Activated CD4-positive, alpha-beta memory T cell treated with anti-CD3 and anti-CD28 coated beads, Interleukin-2, amount 10 ng/mL, durations not matched to agents 7 days and 5 days (primary cell): Measurements from ENCODE around the gene MARS1. TPM values are rescaled to one million over a fixed set of nuclear protein-coding genes. Genes with fewer than 3 reads are reported as not detected.

ENCODE experiments used
- CTCF ChIA-PET: fragments of 350-600 bp; sonication (Branson Sonifier 250); formaldehyde crosslinking; loops from one replicate; lab custom pipeline; 2021; ENCODE audit warnings: antibody characterized with exemption, inconsistent platforms; lab: Charles Lee
- POLR2A ChIA-PET: fragments of 350-600 bp; sonication (Branson Sonifier 250); formaldehyde crosslinking; loops from one replicate; lab custom pipeline; 2021; ENCODE audit warnings: antibody characterized with exemption; lab: Charles Lee
- DNase-seq: peaks from one replicate; pipeline ENCODE4 v3.0.0-alpha.2; 2020
- H3K27ac Mint-ChIP-seq: one replicate; pipeline ENCODE4 v1.8.0; 2021; ENCODE audit warnings: mild to moderate bottlenecking, mixed read lengths
- H3K27me3 Mint-ChIP-seq: one replicate; pipeline ENCODE4 v1.8.0; 2021; ENCODE audit warnings: mixed read lengths
- H3K36me3 Mint-ChIP-seq: one replicate; pipeline ENCODE4 v1.8.0; 2021; ENCODE audit warnings: low read depth, mixed read lengths
- H3K4me1 Mint-ChIP-seq: one replicate; pipeline ENCODE4 v1.8.0; 2021; ENCODE audit warnings: mixed read lengths
- H3K4me3 Mint-ChIP-seq: one replicate; pipeline ENCODE4 v1.8.0; 2021; ENCODE audit warnings: mild to moderate bottlenecking, mixed read lengths
- H3K9me3 Mint-ChIP-seq: one replicate; pipeline ENCODE4 v1.8.0; 2021; ENCODE audit warnings: mixed read lengths
- total RNA-seq, 2 experiments: library from RNA; stranded (reverse); gene quantifications; one replicate each; pipeline ENCODE4 v1.2.3, GENCODE V29; 2021

The MARS1 gene
- total RNA-seq, 2 experiments from 2014 or later, result 262 to 282 TPM

DNA sequence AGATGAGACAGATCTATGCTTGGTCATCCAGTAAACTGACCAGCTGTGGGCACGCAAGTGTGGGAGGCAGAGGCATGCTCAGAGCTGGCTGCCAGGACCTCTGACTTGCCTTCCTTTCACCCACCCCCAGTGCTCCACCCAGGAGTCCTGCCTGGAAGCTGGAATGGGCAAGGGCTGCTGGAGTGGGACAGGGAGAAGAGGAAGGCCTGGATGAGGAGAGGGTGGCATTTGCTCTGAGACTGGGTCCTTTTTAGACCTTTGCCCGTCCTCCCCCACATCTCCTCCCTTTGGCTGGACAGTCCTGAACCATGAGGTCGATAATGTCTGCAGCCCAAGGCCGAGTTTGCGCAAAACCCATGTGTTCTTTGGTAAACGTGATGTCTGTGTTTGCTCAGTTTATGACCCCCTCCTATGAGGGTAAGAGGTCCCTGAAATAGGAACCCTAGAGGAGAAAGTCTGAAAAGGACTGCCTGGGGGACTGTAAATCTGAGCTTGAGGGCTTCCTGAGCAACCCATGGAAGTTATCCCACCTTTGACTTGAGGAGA lies 36.6 kb upstream of the MARS1 start:
- Mint-ChIP-seq H3K27me3 (peaks cover 2% of the 10 kb centered on the region), H3K4me3 (no peak overlapping the region), H3K36me3 (no peaks in the 10 kb centered on the region), H3K27ac (no peak overlapping the region), H3K4me1 (peaks cover 16% of the 10 kb centered on the region), H3K9me3 (no peaks in the 10 kb centered on the region)
- ChIA-PET POLR2A (no interaction called here), CTCF (interaction anchor here (1.0 to 7.1 kb wide), 10 partner anchors 8 to 209 kb away, joined by 3 to 106 read pairs (median 13); partner anchors contain the start of gene GLI1)
- no peak for DNase-seq

DNA sequence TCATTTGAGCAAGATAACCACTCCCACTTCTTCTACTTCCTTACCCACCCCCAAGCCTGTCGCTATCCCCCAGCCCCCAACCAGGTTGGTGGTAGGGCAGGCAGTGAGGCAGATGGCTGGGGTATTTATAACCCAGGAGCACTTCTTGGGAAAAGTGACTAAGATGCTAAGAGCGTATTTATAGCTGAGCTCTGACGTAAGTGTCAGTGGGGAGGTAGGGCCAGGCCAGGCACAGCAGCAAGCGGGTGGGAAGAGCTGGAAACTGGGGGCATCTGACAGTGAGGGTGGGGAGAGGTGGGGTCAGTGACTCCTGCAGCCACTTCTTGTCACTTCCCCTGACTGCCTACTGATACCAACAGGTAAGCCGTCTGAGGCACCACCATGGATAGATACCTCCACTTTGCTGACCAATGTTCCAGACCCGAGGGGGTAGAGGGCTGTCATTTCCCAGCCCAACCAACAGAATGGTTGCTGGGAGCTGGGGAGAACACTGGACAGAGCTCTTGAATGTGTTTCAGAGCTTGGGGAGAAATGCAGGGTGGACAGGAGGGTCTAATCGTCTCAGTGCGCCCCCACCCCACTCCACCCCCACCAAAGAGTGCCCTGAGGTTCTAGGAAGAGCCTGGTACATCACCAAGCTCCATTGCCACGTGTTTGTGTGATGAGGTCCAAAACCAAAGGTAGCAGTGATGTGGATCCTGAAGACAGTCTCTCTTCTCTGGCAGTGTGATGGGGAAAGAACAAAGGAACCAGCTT lies 35.5 kb upstream of the MARS1 start:
- Mint-ChIP-seq H3K4me1 (peaks cover 18% of the 10 kb centered on the region), H3K9me3 (no peaks in the 10 kb centered on the region), H3K4me3 (no peak overlapping the region), H3K27ac (no peak overlapping the region), H3K36me3 (no peaks in the 10 kb centered on the region), H3K27me3 (peaks cover 2% of the 10 kb centered on the region)
- ChIA-PET POLR2A (interaction anchor here (1.4 to 1.5 kb wide), 2 partner anchors 22 to 144 kb away, joined by 6 to 7 read pairs; no protein-coding TSS in a partner anchor), CTCF (interaction anchor here (0.6 to 7.1 kb wide), 37 partner anchors 10 to 239 kb away, joined by 3 to 106 read pairs (median 4); partner anchors contain the start of genes DCTN2, INHBC and SHMT2)
- no peak for DNase-seq

DNA sequence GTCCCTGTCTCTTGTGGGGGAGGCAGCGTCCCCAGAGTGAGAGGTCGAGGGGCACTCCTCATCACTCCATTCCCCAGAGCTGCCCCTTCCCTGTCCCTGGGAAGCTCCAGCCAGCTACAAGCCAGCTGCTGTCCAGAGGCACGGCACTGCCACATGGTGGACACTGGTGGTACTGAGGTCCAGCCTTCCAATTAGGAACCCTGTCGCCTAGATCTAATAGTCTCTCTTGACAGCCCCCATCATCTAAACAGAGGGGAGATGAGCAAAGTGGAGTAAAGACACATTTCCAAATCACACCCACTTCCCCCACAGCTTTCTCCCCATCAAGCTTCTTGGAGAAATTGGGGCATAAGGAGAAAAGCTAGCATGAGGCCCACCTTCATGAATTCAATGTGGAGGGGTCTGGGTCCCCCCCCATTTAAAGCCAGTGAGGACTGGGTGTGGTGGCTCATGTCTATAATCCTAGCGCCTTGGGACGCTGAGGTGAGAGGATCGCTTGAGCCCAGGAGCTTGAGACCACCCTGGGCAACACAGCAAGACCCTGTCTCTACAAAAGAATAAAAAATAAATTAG lies 34.8 kb upstream of the MARS1 start:
- Mint-ChIP-seq H3K4me1 (peaks cover 20% of the 10 kb centered on the region), H3K27ac (no peak overlapping the region), H3K9me3 (no peaks in the 10 kb centered on the region), H3K36me3 (no peaks in the 10 kb centered on the region), H3K4me3 (no peak overlapping the region), H3K27me3 (peaks cover 2% of the 10 kb centered on the region)
- ChIA-PET CTCF (interaction anchor here (0.6 to 7.1 kb wide), 33 partner anchors 10 to 239 kb away, joined by 3 to 106 read pairs (median 4); partner anchors contain the start of genes DCTN2, INHBC and SHMT2), POLR2A (interaction anchor here (1.4 to 1.5 kb wide), 2 partner anchors 23 to 145 kb away, joined by 6 to 7 read pairs; no protein-coding TSS in a partner anchor)
- peak; percentile 62 for DNase-seq

DNA sequence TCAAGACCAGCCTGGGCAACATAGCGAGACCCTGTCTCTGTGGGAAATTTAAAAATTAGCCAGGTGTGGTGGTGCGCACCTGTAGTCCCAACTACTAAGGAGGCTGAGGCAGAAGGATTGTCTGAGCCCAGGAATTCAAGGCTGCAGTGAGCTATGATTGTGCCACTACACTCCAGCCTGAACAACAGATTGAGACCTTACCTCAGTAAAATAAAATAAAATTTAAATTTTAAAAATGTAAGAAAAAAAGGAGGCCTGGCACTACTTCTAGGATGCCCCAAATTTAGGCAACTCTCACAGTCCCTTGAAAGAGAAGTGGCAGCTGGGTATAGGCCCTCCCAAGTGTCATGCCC lies 33.7 kb upstream of the MARS1 start:
- CTCF ChIA-PET, result interaction anchor here (0.6 to 7.1 kb wide), 8 partner anchors 9 to 436 kb away, joined by 3 to 106 read pairs (median 11); partner anchors contain the start of gene INHBC
- H3K9me3 Mint-ChIP-seq, result no peaks in the 10 kb centered on the region
- H3K27ac Mint-ChIP-seq, result no peak overlapping the region
- no peaks in the 10 kb centered on the region for H3K36me3 Mint-ChIP-seq
- peaks cover 29% of the 10 kb centered on the region for H3K4me1 Mint-ChIP-seq
- H3K4me3 Mint-ChIP-seq, result no peak overlapping the region
- POLR2A ChIA-PET, result no interaction called here
- peaks cover 2% of the 10 kb centered on the region for H3K27me3 Mint-ChIP-seq
- no peak for DNase-seq

DNA sequence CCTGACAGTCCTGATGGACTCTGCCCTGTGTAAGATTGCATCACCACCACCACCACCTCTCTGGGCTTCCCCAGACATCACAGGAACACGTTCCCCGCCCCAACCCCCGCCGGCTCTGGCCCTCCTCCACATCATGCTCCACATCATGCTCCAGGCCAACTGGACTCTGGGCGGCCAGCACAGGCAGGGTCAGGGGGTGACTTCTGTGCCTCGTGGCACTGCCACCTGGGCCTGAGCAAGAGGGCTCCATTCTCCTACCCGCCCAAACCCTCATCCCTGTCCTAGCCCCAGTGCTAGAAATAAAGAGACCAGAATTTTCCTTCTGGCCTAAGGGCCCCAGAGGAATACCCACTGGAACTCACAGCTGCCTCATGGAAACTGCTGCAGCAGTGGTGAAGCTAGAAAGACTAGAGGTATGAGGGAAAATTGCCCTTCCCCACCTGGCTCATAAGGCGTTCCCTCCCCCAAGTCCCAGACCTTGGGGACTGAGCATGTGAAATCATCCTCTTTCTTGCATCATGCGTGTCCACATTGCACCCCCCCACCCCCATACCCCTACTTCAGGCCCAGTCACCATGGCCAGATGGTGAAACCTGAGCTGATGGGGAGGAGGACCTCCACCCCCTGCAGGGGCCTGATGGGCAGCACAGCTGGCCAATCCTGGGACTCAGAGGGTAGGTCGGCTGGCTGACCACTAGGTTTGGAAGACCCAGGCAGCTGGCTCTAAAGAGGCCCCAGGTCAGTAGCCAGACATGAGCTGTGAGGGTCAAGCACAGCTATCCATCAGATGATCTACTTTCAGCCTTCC lies 33.1 kb upstream of the MARS1 start, which contains the start of gene INHBE:
TSS of gene INHBE (plus strand) at position 742 of the 808 bp plus-strand sequence. CDS start 230 bp downstream, outside the sequence.
- Mint-ChIP-seq H3K27ac (no peak within 1 kb of the TSS), H3K9me3 (no peaks in the 10 kb centered on the region), H3K4me3 (peak within 1 kb of the TSS; percentile 52), H3K36me3 (no peaks in the 10 kb centered on the region), H3K27me3 (peaks cover 3% of the 10 kb centered on the region), H3K4me1 (peaks cover 34% of the 10 kb centered on the region)
- no peak for DNase-seq
- ChIA-PET POLR2A (interaction anchor here (1.1 kb wide), 1 partner anchor 65 kb away, joined by 3 read pairs; the partner anchor contains the start of gene DDIT3), CTCF (interaction anchor here (0.5 to 7.1 kb wide), 18 partner anchors 8 to 325 kb away, joined by 3 to 106 read pairs (median 4); partner anchors contain the start of gene INHBC)

DNA sequence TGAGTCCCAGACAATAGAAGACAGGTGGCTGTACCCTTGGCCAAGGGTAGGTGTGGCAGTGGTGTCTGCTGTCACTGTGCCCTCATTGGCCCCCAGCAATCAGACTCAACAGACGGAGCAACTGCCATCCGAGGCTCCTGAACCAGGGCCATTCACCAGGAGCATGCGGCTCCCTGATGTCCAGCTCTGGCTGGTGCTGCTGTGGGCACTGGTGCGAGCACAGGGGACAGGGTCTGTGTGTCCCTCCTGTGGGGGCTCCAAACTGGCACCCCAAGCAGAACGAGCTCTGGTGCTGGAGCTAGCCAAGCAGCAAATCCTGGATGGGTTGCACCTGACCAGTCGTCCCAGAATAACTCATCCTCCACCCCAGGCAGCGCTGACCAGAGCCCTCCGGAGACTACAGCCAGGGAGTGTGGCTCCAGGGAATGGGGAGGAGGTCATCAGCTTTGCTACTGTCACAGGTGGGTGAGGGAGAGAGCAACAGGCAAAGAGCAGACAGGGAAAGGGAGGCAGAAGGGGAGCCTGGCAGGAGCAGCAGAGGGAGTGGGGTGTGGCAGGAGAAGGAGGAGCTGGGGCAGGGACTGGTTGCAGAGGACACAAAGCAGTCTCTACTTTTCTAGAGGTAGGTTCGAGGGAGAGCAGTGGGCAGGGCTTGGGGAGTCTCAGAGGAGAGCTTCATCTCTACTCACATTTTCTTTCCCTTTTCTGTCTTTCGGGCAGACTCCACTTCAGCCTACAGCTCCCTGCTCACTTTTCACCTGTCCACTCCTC lies 32.3 kb upstream of the MARS1 start:
- Mint-ChIP-seq H3K36me3 (no peaks in the 10 kb centered on the region), H3K4me3 (peak overlapping the region; percentile 52), H3K27ac (no peak overlapping the region), H3K4me1 (peaks cover 39% of the 10 kb centered on the region), H3K27me3 (peaks cover 8% of the 10 kb centered on the region), H3K9me3 (no peaks in the 10 kb centered on the region)
- ChIA-PET POLR2A (interaction anchor here (1.1 kb wide), 2 partner anchors 23 to 64 kb away, joined by 3 to 4 read pairs; partner anchors contain the start of gene DDIT3), CTCF (interaction anchor here (0.5 to 7.1 kb wide), 27 partner anchors 7 to 326 kb away, joined by 3 to 106 read pairs (median 4); no protein-coding TSS in a partner anchor)
- no peak for DNase-seq

DNA sequence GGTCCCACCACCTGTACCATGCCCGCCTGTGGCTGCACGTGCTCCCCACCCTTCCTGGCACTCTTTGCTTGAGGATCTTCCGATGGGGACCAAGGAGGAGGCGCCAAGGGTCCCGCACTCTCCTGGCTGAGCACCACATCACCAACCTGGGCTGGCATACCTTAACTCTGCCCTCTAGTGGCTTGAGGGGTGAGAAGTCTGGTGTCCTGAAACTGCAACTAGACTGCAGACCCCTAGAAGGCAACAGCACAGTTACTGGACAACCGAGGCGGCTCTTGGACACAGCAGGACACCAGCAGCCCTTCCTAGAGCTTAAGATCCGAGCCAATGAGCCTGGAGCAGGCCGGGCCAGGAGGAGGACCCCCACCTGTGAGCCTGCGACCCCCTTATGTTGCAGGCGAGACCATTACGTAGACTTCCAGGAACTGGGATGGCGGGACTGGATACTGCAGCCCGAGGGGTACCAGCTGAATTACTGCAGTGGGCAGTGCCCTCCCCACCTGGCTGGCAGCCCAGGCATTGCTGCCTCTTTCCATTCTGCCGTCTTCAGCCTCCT lies 31.6 kb upstream of the MARS1 start:
- Mint-ChIP-seq H3K36me3 (no peaks in the 10 kb centered on the region), H3K4me3 (peak overlapping the region; percentile 52), H3K9me3 (no peaks in the 10 kb centered on the region), H3K27ac (no peak overlapping the region), H3K4me1 (peaks cover 43% of the 10 kb centered on the region), H3K27me3 (peaks cover 12% of the 10 kb centered on the region)
- ChIA-PET POLR2A (interaction anchor here (1.1 kb wide), 1 partner anchor 22 kb away, joined by 4 read pairs; no protein-coding TSS in a partner anchor), CTCF (interaction anchor here (0.6 to 7.1 kb wide), 22 partner anchors 14 to 326 kb away, joined by 3 to 106 read pairs (median 4); no protein-coding TSS in a partner anchor)
- peak; percentile 56 for DNase-seq

DNA sequence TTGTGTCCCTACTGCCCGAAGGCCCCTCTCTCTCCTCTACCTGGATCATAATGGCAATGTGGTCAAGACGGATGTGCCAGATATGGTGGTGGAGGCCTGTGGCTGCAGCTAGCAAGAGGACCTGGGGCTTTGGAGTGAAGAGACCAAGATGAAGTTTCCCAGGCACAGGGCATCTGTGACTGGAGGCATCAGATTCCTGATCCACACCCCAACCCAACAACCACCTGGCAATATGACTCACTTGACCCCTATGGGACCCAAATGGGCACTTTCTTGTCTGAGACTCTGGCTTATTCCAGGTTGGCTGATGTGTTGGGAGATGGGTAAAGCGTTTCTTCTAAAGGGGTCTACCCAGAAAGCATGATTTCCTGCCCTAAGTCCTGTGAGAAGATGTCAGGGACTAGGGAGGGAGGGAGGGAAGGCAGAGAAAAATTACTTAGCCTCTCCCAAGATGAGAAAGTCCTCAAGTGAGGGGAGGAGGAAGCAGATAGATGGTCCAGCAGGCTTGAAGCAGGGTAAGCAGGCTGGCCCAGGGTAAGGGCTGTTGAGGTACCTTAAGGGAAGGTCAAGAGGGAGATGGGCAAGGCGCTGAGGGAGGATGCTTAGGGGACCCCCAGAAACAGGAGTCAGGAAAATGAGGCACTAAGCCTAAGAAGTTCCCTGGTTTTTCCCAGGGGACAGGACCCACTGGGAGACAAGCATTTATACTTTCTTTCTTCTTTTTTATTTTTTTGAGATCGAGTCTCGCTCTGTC lies 31.0 kb upstream of the MARS1 start:
- Mint-ChIP-seq H3K9me3 (no peaks in the 10 kb centered on the region), H3K4me1 (peaks cover 48% of the 10 kb centered on the region), H3K4me3 (no peak overlapping the region), H3K27ac (peak overlapping the region; percentile 52), H3K36me3 (no peaks in the 10 kb centered on the region), H3K27me3 (peaks cover 18% of the 10 kb centered on the region)
- ChIA-PET POLR2A (no interaction called here), CTCF (interaction anchor here (0.6 to 9.8 kb wide), 8 partner anchors 13 to 214 kb away, joined by 3 to 204 read pairs (median 6); partner anchors contain the start of gene ARHGAP9)
- no peak for DNase-seq

DNA sequence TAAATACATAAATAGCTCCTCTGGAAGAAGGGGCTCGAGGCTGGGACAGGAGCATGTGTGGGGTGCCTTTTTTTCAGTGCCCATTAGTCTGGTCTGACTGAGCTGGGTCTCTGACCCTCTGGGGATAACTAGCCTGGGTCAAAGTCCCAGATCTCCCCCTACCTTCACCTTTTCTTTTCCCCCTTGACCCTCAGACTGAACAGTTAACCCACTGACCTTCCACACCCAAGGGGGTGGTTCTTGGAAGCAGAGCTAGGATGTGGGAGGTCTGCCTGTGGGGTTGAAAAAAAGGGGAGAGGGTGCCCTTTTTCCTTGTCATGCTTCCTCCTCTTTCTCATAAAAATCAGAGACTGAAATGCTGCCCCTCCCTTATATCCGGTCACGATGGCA lies 29.2 kb upstream of the MARS1 start:
- POLR2A ChIA-PET, result interaction anchor here (0.8 to 6.4 kb wide), 14 partner anchors 11 to 989 kb away, joined by 3 to 72 read pairs (median 4); partner anchors contain the start of genes ARHGAP9, DDIT3, NACA and PIP4K2C
- Mint-ChIP-seq H3K36me3 (no peaks in the 10 kb centered on the region), H3K4me3 (peak overlapping the region; percentile 93), H3K27me3 (peaks cover 23% of the 10 kb centered on the region), H3K27ac (peak overlapping the region; percentile 95), H3K9me3 (no peaks in the 10 kb centered on the region), H3K4me1 (peaks cover 57% of the 10 kb centered on the region)
- CTCF ChIA-PET, result interaction anchor here (0.6 to 9.8 kb wide), 52 partner anchors 8 to 445 kb away, joined by 3 to 204 read pairs (median 4); partner anchors contain the start of genes ARHGAP9, ARHGEF25, B4GALNT1 and DCTN2
- no peak for DNase-seq

DNA sequence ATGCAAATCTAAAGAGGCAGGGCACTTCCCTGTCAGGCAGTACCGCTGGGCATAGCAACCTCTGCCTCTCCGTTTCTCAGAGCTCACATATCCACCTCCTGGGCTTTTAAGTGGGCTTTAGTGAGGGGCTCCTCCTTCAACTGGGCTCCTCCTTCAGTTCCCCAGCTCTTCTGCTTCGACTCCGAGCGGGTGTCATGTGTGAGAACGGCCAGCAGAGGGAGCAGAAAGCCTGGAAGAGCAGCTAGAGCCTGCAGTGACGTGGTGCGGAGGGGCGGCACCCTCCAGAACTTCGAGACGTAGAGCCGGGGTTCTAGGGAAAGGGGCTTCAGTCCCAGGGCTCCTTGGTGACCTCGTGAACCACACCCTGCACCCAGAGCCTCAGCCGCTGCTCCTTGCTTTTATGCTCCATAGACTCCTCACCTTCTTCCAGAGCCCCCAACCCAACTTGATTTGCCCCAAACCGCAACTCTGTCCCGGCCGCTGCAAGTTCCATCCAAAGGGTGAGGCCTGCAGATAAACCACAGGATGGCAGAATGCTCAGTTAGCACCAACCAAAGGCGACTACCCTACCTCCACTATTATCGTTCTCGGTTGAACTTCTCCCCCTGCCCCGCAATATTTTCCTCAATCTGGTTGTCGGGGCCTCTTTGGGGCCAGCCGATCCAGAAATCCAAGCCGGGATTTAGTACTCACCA lies 28.7 kb upstream of the MARS1 start:
- POLR2A ChIA-PET, result interaction anchor here (0.8 to 6.4 kb wide), 14 partner anchors 10 to 990 kb away, joined by 3 to 72 read pairs (median 4); partner anchors contain the start of genes ARHGAP9, DDIT3 and PIP4K2C
- no peaks in the 10 kb centered on the region for H3K36me3 Mint-ChIP-seq
- H3K4me3 Mint-ChIP-seq, result peak overlapping the region; percentile 93
- peak overlapping the region; percentile 95 for H3K27ac Mint-ChIP-seq
- peaks cover 62% of the 10 kb centered on the region for H3K4me1 Mint-ChIP-seq
- DNase-seq, result peak; percentile 93
- CTCF ChIA-PET, result interaction anchor here (0.6 to 9.8 kb wide), 53 partner anchors 9 to 444 kb away, joined by 3 to 204 read pairs (median 4); partner anchors contain the start of genes ARHGAP9, ARHGEF25, B4GALNT1 and DCTN2
- H3K27me3 Mint-ChIP-seq, result peaks cover 23% of the 10 kb centered on the region
- H3K9me3 Mint-ChIP-seq, result no peaks in the 10 kb centered on the region
